ENCODE results near the gene MYH16.
A peak's percentile ranks its signal among the peaks of the same experiment; 100 is the strongest.

MYH16 gene

GRCh38 chr7:99244939-99245338 is 27.7 kb upstream of the MYH16 start:
- H4K12ac ChIP-seq (ENCODE audit: low read depth, low read length): no peak overlapping the region
- H3K4me1 ChIP-seq (ENCODE audit: control insufficient read depth in 1 of 2, insufficient read depth in 2 of 2, low read length in 2 of 2): no peaks in the 10 kb centered on the region
- WGBS (ENCODE audit: extremely low coverage, insufficient coverage, insufficient read length): no CpG with 5 or more reads among the region's 3 CpGs
- H4K8ac ChIP-seq (ENCODE audit: low read depth, low read length): no peak overlapping the region
- H3K9ac ChIP-seq (ENCODE audit: low read length): no peak overlapping the region
- DNase-seq: no peak
- H2BK120ac ChIP-seq (ENCODE audit: insufficient read depth, low read length, poor library complexity): no peak overlapping the region
- no peaks in the 10 kb centered on the region for H3K79me1 ChIP-seq (ENCODE audit: low read length)
- no peaks in the 10 kb centered on the region for H3K27me3 ChIP-seq (ENCODE audit: insufficient read depth, low read length)
- no peak overlapping the region for H3K14ac ChIP-seq (ENCODE audit: low read length)
- H2AK5ac ChIP-seq (ENCODE audit: low read length): no peak overlapping the region
- H3K23ac ChIP-seq (ENCODE audit: low read length): no peak overlapping the region
- no peak overlapping the region for H2AFZ ChIP-seq (ENCODE audit: insufficient read depth, low read length, poor library complexity)
- no peak overlapping the region for H3K4me2 ChIP-seq (ENCODE audit: low read length)
- H3K9me3 ChIP-seq (ENCODE audit: insufficient read depth, low read depth, low read length): peaks cover 4% of the 10 kb centered on the region
- H3K36me3 ChIP-seq (ENCODE audit: control insufficient read depth in 1 of 2, insufficient read depth in 2 of 2, low read length in 2 of 2): no peaks in the 10 kb centered on the region
- no peak overlapping the region for H2BK12ac ChIP-seq (ENCODE audit: low read length)
- H2BK5ac ChIP-seq (ENCODE audit: low read depth, low read length, poor library complexity): no peak overlapping the region
- H4K91ac ChIP-seq (ENCODE audit: low read depth, low read length): no peak overlapping the region
- H3K4me3 ChIP-seq (ENCODE audit: low read depth, low read length): no peak overlapping the region
- no peak overlapping the region for H3K4ac ChIP-seq (ENCODE audit: low read depth, low read length)
- H3K27ac ChIP-seq (ENCODE audit: low read depth, low read length): no peak overlapping the region
- H3K79me2 ChIP-seq (ENCODE audit: control insufficient read depth, insufficient read depth, low read length, poor library complexity): no peaks in the 10 kb centered on the region
- H3K18ac ChIP-seq (ENCODE audit: low read length): no peak overlapping the region

- Histone ChIP-seq H3K9ac (ENCODE audit: low read length) (no peak overlapping the region), H3K4ac (ENCODE audit: low read depth, low read length) (no peak overlapping the region), H2AK5ac (ENCODE audit: low read length) (no peak overlapping the region), H3K79me1 (ENCODE audit: low read length) (no peaks in the 10 kb centered on the region), H3K9me3 (ENCODE audit: insufficient read depth, low read depth, low read length) (peaks cover 4% of the 10 kb centered on the region), H3K14ac (ENCODE audit: low read length) (no peak overlapping the region), H3K79me2 (ENCODE audit: control insufficient read depth, insufficient read depth, low read length, poor library complexity) (no peaks in the 10 kb centered on the region), H3K27ac (ENCODE audit: low read depth, low read length) (no peak overlapping the region), H2BK120ac (ENCODE audit: insufficient read depth, low read length, poor library complexity) (no peak overlapping the region), H4K91ac (ENCODE audit: low read depth, low read length) (no peak overlapping the region), H3K4me3 (ENCODE audit: low read depth, low read length) (no peak overlapping the region), H2BK12ac (ENCODE audit: low read length) (no peak overlapping the region), H3K27me3 (ENCODE audit: insufficient read depth, low read length) (no peaks in the 10 kb centered on the region), H3K23ac (ENCODE audit: low read length) (no peak overlapping the region), H3K4me2 (ENCODE audit: low read length) (no peak overlapping the region), H3K36me3 (ENCODE audit: control insufficient read depth in 1 of 2, insufficient read depth in 2 of 2, low read length in 2 of 2) (no peaks in the 10 kb centered on the region), H3K18ac (ENCODE audit: low read length) (no peak overlapping the region), H3K4me1 (ENCODE audit: control insufficient read depth in 1 of 2, insufficient read depth in 2 of 2, low read length in 2 of 2) (no peaks in the 10 kb centered on the region), H4K8ac (ENCODE audit: low read depth, low read length) (no peak overlapping the region), H4K12ac (ENCODE audit: low read depth, low read length) (no peak overlapping the region), H2BK5ac (ENCODE audit: low read depth, low read length, poor library complexity) (no peak overlapping the region), H2AFZ (ENCODE audit: insufficient read depth, low read length, poor library complexity) (no peak overlapping the region)
- DNase-seq: peak in 1 of 2 donors; percentile 8
- WGBS (ENCODE audit: extremely low coverage, insufficient coverage, insufficient read length): no CpG with 5 or more reads among the region's 10 CpGs
These were observed 24.1 kb upstream of the MYH16 start for GRCh38 chr7:99248391-99249095.

- H3K79me2 ChIP-seq (ENCODE audit: control insufficient read depth, insufficient read depth, low read length, poor library complexity): no peaks in the 10 kb centered on the region
- H3K4me2 ChIP-seq (ENCODE audit: low read length): no peak overlapping the region
- no peaks in the 10 kb centered on the region for H3K79me1 ChIP-seq (ENCODE audit: low read length)
- H4K91ac ChIP-seq (ENCODE audit: low read depth, low read length): no peak overlapping the region
- WGBS (ENCODE audit: extremely low coverage, insufficient coverage, insufficient read length): no CpG with 5 or more reads among the region's 8 CpGs
- no peak overlapping the region for H3K4me3 ChIP-seq (ENCODE audit: low read depth, low read length)
- no peak overlapping the region for H3K14ac ChIP-seq (ENCODE audit: low read length)
- no peaks in the 10 kb centered on the region for H3K4me1 ChIP-seq (ENCODE audit: control insufficient read depth in 1 of 2, insufficient read depth in 2 of 2, low read length in 2 of 2)
- no peak overlapping the region for H2AFZ ChIP-seq (ENCODE audit: insufficient read depth, low read length, poor library complexity)
- no peak overlapping the region for H2BK12ac ChIP-seq (ENCODE audit: low read length)
- no peak overlapping the region for H2BK5ac ChIP-seq (ENCODE audit: low read depth, low read length, poor library complexity)
- H3K23ac ChIP-seq (ENCODE audit: low read length): no peak overlapping the region
- H2AK5ac ChIP-seq (ENCODE audit: low read length): no peak overlapping the region
- no peak overlapping the region for H2BK120ac ChIP-seq (ENCODE audit: insufficient read depth, low read length, poor library complexity)
- peaks cover 3% of the 10 kb centered on the region for H3K9me3 ChIP-seq (ENCODE audit: insufficient read depth, low read depth, low read length)
- no peak overlapping the region for H3K18ac ChIP-seq (ENCODE audit: low read length)
- DNase-seq: no peak
- no peak overlapping the region for H3K9ac ChIP-seq (ENCODE audit: low read length)
- H3K4ac ChIP-seq (ENCODE audit: low read depth, low read length): no peak overlapping the region
- no peak overlapping the region for H4K8ac ChIP-seq (ENCODE audit: low read depth, low read length)
- H4K12ac ChIP-seq (ENCODE audit: low read depth, low read length): no peak overlapping the region
- no peak overlapping the region for H3K27ac ChIP-seq (ENCODE audit: low read depth, low read length)
- no peaks in the 10 kb centered on the region for H3K36me3 ChIP-seq (ENCODE audit: control insufficient read depth in 1 of 2, insufficient read depth in 2 of 2, low read length in 2 of 2)
- H3K27me3 ChIP-seq (ENCODE audit: insufficient read depth, low read length): no peaks in the 10 kb centered on the region
These were observed 22.6 kb upstream of the MYH16 start for GRCh38 chr7:99249985-99250575.

GRCh38 chr7:99252166-99252895 is 20.3 kb upstream of the MYH16 start:
- no CpG with 5 or more reads among the region's 18 CpGs for WGBS (ENCODE audit: extremely low coverage, insufficient coverage, insufficient read length)
- Histone ChIP-seq H3K27ac (ENCODE audit: low read depth, low read length) (no peak overlapping the region), H3K14ac (ENCODE audit: low read length) (no peak overlapping the region), H3K4me2 (ENCODE audit: low read length) (no peak overlapping the region), H2BK5ac (ENCODE audit: low read depth, low read length, poor library complexity) (no peak overlapping the region), H3K4me3 (ENCODE audit: low read depth, low read length) (no peak overlapping the region), H3K79me2 (ENCODE audit: control insufficient read depth, insufficient read depth, low read length, poor library complexity) (no peaks in the 10 kb centered on the region), H4K12ac (ENCODE audit: low read depth, low read length) (no peak overlapping the region), H4K8ac (ENCODE audit: low read depth, low read length) (no peak overlapping the region), H3K18ac (ENCODE audit: low read length) (no peak overlapping the region), H3K23ac (ENCODE audit: low read length) (no peak overlapping the region), H3K9me3 (ENCODE audit: insufficient read depth, low read depth, low read length) (peaks cover 3% of the 10 kb centered on the region), H4K91ac (ENCODE audit: low read depth, low read length) (no peak overlapping the region), H2AK5ac (ENCODE audit: low read length) (no peak overlapping the region), H2AFZ (ENCODE audit: insufficient read depth, low read length, poor library complexity) (no peak overlapping the region), H3K9ac (ENCODE audit: low read length) (no peak overlapping the region), H3K4me1 (ENCODE audit: control insufficient read depth in 1 of 2, insufficient read depth in 2 of 2, low read length in 2 of 2) (no peaks in the 10 kb centered on the region), H3K4ac (ENCODE audit: low read depth, low read length) (no peak overlapping the region), H3K79me1 (ENCODE audit: low read length) (no peaks in the 10 kb centered on the region), H3K36me3 (ENCODE audit: control insufficient read depth in 1 of 2, insufficient read depth in 2 of 2, low read length in 2 of 2) (no peaks in the 10 kb centered on the region), H2BK120ac (ENCODE audit: insufficient read depth, low read length, poor library complexity) (no peak overlapping the region), H2BK12ac (ENCODE audit: low read length) (no peak overlapping the region), H3K27me3 (ENCODE audit: insufficient read depth, low read length) (no peaks in the 10 kb centered on the region)
- no peak for DNase-seq
